GM12891 (cell line): Measurements from ENCODE around the gene SLC6A19.

Experiments
- DNase-seq: peaks from one replicate; pipeline ENCODE4 v3.0.0; 2011; ENCODE audit warnings: low spot score; ENCODE audit not compliant: insufficient read length
- FAIRE-seq: peaks from 2 replicates; lab custom pipeline; 2011; peaks lifted over from hg19 to GRCh38; lab: Jason Lieb, UNC
- PAX5 ChIP-seq: IDR thresholded peaks from 2 replicates; pipeline ENCODE4 v1.6.1; 2011; ENCODE audit warnings: low read length, moderate library complexity, mild to moderate bottlenecking; ENCODE audit not compliant: insufficient read depth, severe bottlenecking
- POLR2A ChIP-seq: IDR thresholded peaks from 2 replicates; pipeline ENCODE4 v1.6.1; 2011; ENCODE audit warnings: low read depth, low read length, control low read depth
- POLR2AphosphoS5 ChIP-seq: IDR thresholded peaks from 2 replicates; pipeline ENCODE4 v1.6.1; 2011; ENCODE audit warnings: low read depth, low read length, control low read depth
- POU2F2 ChIP-seq: IDR thresholded peaks from 2 replicates; pipeline ENCODE4 v1.6.1; 2011; ENCODE audit warnings: low read depth, mild to moderate bottlenecking, control low read depth, low read length, moderate library complexity
- SPI1 ChIP-seq: IDR thresholded peaks from 2 replicates; pipeline ENCODE4 v1.6.1; 2011; ENCODE audit warnings: low read depth, low read length, control low read depth
- TAF1 ChIP-seq: IDR thresholded peaks from 2 replicates; pipeline ENCODE4 v1.6.1; 2011; ENCODE audit warnings: low read depth, low read length, control low read depth

Gene SLC6A19

GRCh38 chr5:1159341-1159675 is 42.1 kb upstream of the SLC6A19 start:
- FAIRE-seq (no peak), DNase-seq (no peak)

GRCh38 chr5:1159774-1160406 is 41.5 kb upstream of the SLC6A19 start:
- DNase-seq (no peak), FAIRE-seq (no peak)
- TF ChIP-seq POLR2A = no peak
- TF ChIP-seq PAX5 = no peak
- TF ChIP-seq TAF1 = no peak
- TF ChIP-seq POU2F2 = no peak
- no peak for TF ChIP-seq POLR2AphosphoS5
- TF ChIP-seq SPI1 = no peak

More at GRCh38 chr5:1159341-1159675, 42.1 kb upstream of the SLC6A19 start:
- TF ChIP-seq POLR2AphosphoS5 (no peak), SPI1 (no peak), POLR2A (no peak), TAF1 (no peak), POU2F2 (no peak), PAX5 (no peak)

GRCh38 chr5:1161108-1161832 is 40.1 kb upstream of the SLC6A19 start:
- TF ChIP-seq POLR2A = no peak
- TF ChIP-seq POU2F2 = no peak
- FAIRE-seq (no peak), DNase-seq (no peak)

- FAIRE-seq = no peak
- TF ChIP-seq POLR2A (no peak), POU2F2 (no peak), TAF1 (no peak)
- DNase-seq = no peak
Measured at GRCh38 chr5:1161833-1162229, 39.6 kb upstream of the SLC6A19 start.

- no peak for FAIRE-seq
- DNase-seq = no peak
- TF ChIP-seq POLR2AphosphoS5 (no peak), POU2F2 (no peak), PAX5 (no peak), POLR2A (no peak)
Measured at GRCh38 chr5:1162276-1162675, 39.1 kb upstream of the SLC6A19 start.

GRCh38 chr5:1162751-1163150 is 38.6 kb upstream of the SLC6A19 start:
- FAIRE-seq (no peak), DNase-seq (no peak)
- TF ChIP-seq POLR2AphosphoS5 (no peak), SPI1 (no peak), PAX5 (no peak), TAF1 (no peak), POLR2A (no peak), POU2F2 (no peak)

- TF ChIP-seq POLR2A (no peak), POU2F2 (no peak), TAF1 (no peak), POLR2AphosphoS5 (no peak), PAX5 (no peak), SPI1 (no peak)
- FAIRE-seq (no peak), DNase-seq (no peak)
Measured at GRCh38 chr5:1163366-1163765, 38.0 kb upstream of the SLC6A19 start.

GRCh38 chr5:1163879-1164278 is 37.5 kb upstream of the SLC6A19 start:
- FAIRE-seq = no peak
- DNase-seq = no peak
- TF ChIP-seq POLR2AphosphoS5 (no peak), TAF1 (no peak), SPI1 (no peak), POU2F2 (no peak), POLR2A (no peak), PAX5 (no peak)

GRCh38 chr5:1164696-1165630 is 36.4 kb upstream of the SLC6A19 start:
- TF ChIP-seq POU2F2 (no peak), POLR2A (no peak), SPI1 (no peak), TAF1 (no peak), POLR2AphosphoS5 (no peak), PAX5 (no peak)
- no peak for DNase-seq
- no peak for FAIRE-seq
